PC-9 (cell line): ENCODE results near the gene SYNDIG1. TPM values are rescaled to one million over a fixed set of nuclear protein-coding genes. Genes with fewer than 3 reads are reported as not detected.

ENCODE experiments used
- BruUV-seq: library from RNA; stranded (reverse); fragments of 400-500 nt; replicated peaks from 2 replicates; lab custom pipeline; 2021; lab: Mats Ljungman, UMichigan
- CTCF ChIA-PET: fragments of 300-600 bp; sonication (Branson Sonifier 250); formaldehyde crosslinking; loops from one replicate; lab custom pipeline; 2022; ENCODE audit warnings: antibody characterized with exemption; lab: Charles Lee
- POLR2A ChIA-PET: fragments of 300-600 bp; sonication (Branson Sonifier 250); formaldehyde crosslinking; loops from one replicate; lab custom pipeline; 2022; ENCODE audit warnings: antibody characterized with exemption; ENCODE audit not compliant: unreplicated experiment; lab: Charles Lee
- DNase-seq, 2 experiments: peaks; one replicate each; pipeline versions ENCODE4 v3.0.0 to v3.0.0-alpha.2; 2015 to 2022; ENCODE audit warnings: mixed read lengths in 1 of 2
- H2AFZ ChIP-seq: fragments of 200-600 bp; sonication (generic); 2 replicates; pipeline ENCODE4 v1.8.1; 2017; ENCODE audit warnings: antibody characterized with exemption
- H3F3A ChIP-seq: fragments of 200-600 bp; sonication (generic); 2 replicates; pipeline ENCODE4 v1.8.1; 2017; ENCODE audit warnings: antibody characterized with exemption, mild to moderate bottlenecking, low read depth; ENCODE audit not compliant: insufficient read depth
- H3K27ac ChIP-seq: fragments of 200-600 bp; sonication (generic); 2 replicates; pipeline ENCODE4 v1.6.1; 2016; ENCODE audit warnings: mixed run types
- H3K27me3 ChIP-seq: fragments of 200-600 bp; sonication (generic); 2 replicates; pipeline ENCODE4 v1.6.1; 2016; ENCODE audit warnings: low read depth, mixed run types; ENCODE audit not compliant: insufficient read depth
- H3K36me3 ChIP-seq: fragments of 200-600 bp; sonication (generic); 2 replicates; pipeline ENCODE4 v1.6.1; 2016; ENCODE audit warnings: low read depth, mixed run types
- H3K4me1 ChIP-seq: fragments of 200-600 bp; sonication (generic); replicated peaks from 2 replicates; pipeline ENCODE4 v1.6.1; 2016; ENCODE audit warnings: mixed run types; ENCODE audit not compliant: insufficient read depth
- H3K4me2 ChIP-seq: fragments of 200-600 bp; sonication (generic); 2 replicates; pipeline ENCODE4 v1.6.1; 2017; ENCODE audit warnings: mixed run types
- H3K4me3 ChIP-seq: fragments of 200-600 bp; sonication (generic); 2 replicates; pipeline ENCODE4 v1.6.1; 2016; ENCODE audit warnings: mixed run types
- H3K79me2 ChIP-seq: fragments of 200-600 bp; sonication (generic); 2 replicates; pipeline ENCODE4 v1.6.1; 2017; ENCODE audit warnings: low read depth, mixed run types
- H3K9me2 ChIP-seq: fragments of 200-600 bp; sonication (generic); 2 replicates; pipeline ENCODE4 v1.8.1; 2017; ENCODE audit warnings: mild to moderate bottlenecking; ENCODE audit not compliant: insufficient read depth
- H3K9me3 ChIP-seq: fragments of 200-600 bp; sonication (generic); 2 replicates; pipeline ENCODE4 v1.8.1; 2016; ENCODE audit warnings: low read depth; ENCODE audit not compliant: insufficient read depth
- H4K20me1 ChIP-seq: fragments of 200-600 bp; sonication (generic); 2 replicates; pipeline ENCODE4 v1.8.1; 2017; ENCODE audit not compliant: insufficient read depth
- EZH2 ChIP-seq: fragments of 200-600 bp; sonication (generic); IDR thresholded peaks from 2 replicates; pipeline ENCODE4 v1.8.0; 2017; ENCODE audit warnings: antibody characterized with exemption, low read depth
- intact Hi-C: fragments of 100-400 bp; cut with micrococcal nuclease; formaldehyde crosslinking; loops from one replicate; pipeline ENCODE4 v1.10.0; 2022; ENCODE audit not compliant: unreplicated experiment
- total RNA-seq: library from RNA; stranded (reverse); gene quantifications from 2 replicates; pipeline ENCODE4 v1.2.3, GENCODE V29; 2021
- TF ChIP-seq, protein P1 (sequence below): fragments of 200-600 bp; sonication (generic); conservative IDR thresholded peaks from 2 replicates; pipeline ENCODE4 v1.6.1; 2017; ENCODE audit warnings: mixed run types, antibody characterized with exemption, mild to moderate bottlenecking, moderate library complexity

The SYNDIG1 gene
- total RNA-seq, 1 experiment from 2014 or later: 0.17 TPM

GRCh38 chr20:24631173-24631505, 161.7 kb downstream of the SYNDIG1 start:
- DNase-seq: no peak
- H3F3A ChIP-seq: peaks cover 8% of the 10 kb centered on the region; the same call in 1 of the 2 replicates
- no peak overlapping the region for H3K4me3 ChIP-seq
- no peak overlapping the region for H2AFZ ChIP-seq
- H3K27ac ChIP-seq: no peak overlapping the region
- peaks cover 20% of the 10 kb centered on the region for H3K4me1 ChIP-seq
- H3K9me2 ChIP-seq: no peaks in the 10 kb centered on the region
- H3K36me3 ChIP-seq: no peaks in the 10 kb centered on the region
- no peaks in the 10 kb centered on the region for H3K79me2 ChIP-seq
- intact Hi-C loops: no loop called here
- ChIA-PET POLR2A (no interaction called here), CTCF (no interaction called here)
- no peaks in the 10 kb centered on the region for H4K20me1 ChIP-seq
- no peaks in the 10 kb centered on the region for H3K9me3 ChIP-seq
- no peak overlapping the region for H3K4me2 ChIP-seq
- H3K27me3 ChIP-seq: no peaks in the 10 kb centered on the region
- no TSS peak for BruUV-seq
- TF ChIP-seq EZH2: no peak
- TF ChIP-seq, protein P1, sequence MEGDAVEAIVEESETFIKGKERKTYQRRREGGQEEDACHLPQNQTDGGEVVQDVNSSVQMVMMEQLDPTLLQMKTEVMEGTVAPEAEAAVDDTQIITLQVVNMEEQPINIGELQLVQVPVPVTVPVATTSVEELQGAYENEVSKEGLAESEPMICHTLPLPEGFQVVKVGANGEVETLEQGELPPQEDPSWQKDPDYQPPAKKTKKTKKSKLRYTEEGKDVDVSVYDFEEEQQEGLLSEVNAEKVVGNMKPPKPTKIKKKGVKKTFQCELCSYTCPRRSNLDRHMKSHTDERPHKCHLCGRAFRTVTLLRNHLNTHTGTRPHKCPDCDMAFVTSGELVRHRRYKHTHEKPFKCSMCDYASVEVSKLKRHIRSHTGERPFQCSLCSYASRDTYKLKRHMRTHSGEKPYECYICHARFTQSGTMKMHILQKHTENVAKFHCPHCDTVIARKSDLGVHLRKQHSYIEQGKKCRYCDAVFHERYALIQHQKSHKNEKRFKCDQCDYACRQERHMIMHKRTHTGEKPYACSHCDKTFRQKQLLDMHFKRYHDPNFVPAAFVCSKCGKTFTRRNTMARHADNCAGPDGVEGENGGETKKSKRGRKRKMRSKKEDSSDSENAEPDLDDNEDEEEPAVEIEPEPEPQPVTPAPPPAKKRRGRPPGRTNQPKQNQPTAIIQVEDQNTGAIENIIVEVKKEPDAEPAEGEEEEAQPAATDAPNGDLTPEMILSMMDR: no peak

GRCh38 chr20:24632581-24632980, 163.2 kb downstream of the SYNDIG1 start:
- intact Hi-C loops: no loop called here
- H3F3A ChIP-seq: peaks cover 8% of the 10 kb centered on the region; the same call in 1 of the 2 replicates
- no peaks in the 10 kb centered on the region for H4K20me1 ChIP-seq
- CTCF ChIA-PET: no interaction called here
- no peaks in the 10 kb centered on the region for H3K79me2 ChIP-seq
- BruUV-seq: no TSS peak
- H3K27ac ChIP-seq: no peak overlapping the region
- no peaks in the 10 kb centered on the region for H3K27me3 ChIP-seq
- no peak overlapping the region for H3K4me2 ChIP-seq
- no peak overlapping the region for H2AFZ ChIP-seq
- H3K9me2 ChIP-seq: no peaks in the 10 kb centered on the region
- POLR2A ChIA-PET: no interaction called here
- no peaks in the 10 kb centered on the region for H3K36me3 ChIP-seq
- no peak overlapping the region for H3K4me3 ChIP-seq
- H3K9me3 ChIP-seq: no peaks in the 10 kb centered on the region
- H3K4me1 ChIP-seq: peaks cover 20% of the 10 kb centered on the region
- DNase-seq: no peak
- TF ChIP-seq, protein P1: no peak
- TF ChIP-seq EZH2: no peak

DNA sequence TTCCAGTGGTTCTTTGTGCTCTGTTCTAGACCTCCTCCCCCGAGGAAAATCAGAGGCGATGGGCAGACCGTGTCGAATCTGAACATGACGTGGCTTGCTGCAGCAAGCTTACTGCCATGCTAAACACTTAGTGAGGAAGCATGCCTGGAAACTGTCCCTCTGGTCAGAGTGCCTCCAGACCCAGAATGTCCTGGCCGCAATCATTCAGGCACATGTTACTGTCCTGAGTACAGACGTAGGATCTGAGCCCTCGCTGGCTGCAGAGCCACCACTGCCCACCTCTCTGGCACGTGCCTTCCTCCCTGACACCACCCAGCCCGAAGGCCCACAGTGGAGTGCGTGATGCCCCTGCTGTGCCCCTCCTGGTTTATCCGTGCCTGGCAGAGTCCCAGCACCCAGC, 163.6 kb downstream of the SYNDIG1 start:
- Histone ChIP-seq H3K4me2 (no peak overlapping the region), H3K36me3 (no peaks in the 10 kb centered on the region), H3K9me2 (no peaks in the 10 kb centered on the region), H3K79me2 (no peaks in the 10 kb centered on the region), H3K27me3 (no peaks in the 10 kb centered on the region), H3F3A (peaks cover 8% of the 10 kb centered on the region; the same call in 1 of the 2 replicates), H3K9me3 (no peaks in the 10 kb centered on the region), H3K4me1 (peaks cover 20% of the 10 kb centered on the region), H2AFZ (no peak overlapping the region), H3K4me3 (no peak overlapping the region), H4K20me1 (no peaks in the 10 kb centered on the region), H3K27ac (no peak overlapping the region)
- intact Hi-C loops: no loop called here
- no peak for DNase-seq
- ChIA-PET CTCF (no interaction called here), POLR2A (no interaction called here)
- BruUV-seq: no TSS peak
- TF ChIP-seq, protein P1: no peak
- TF ChIP-seq EZH2: no peak
